Pancreas (tissue), 10 donors: ENCODE results near the gene ZCCHC14. TPM values are rescaled to one million over a fixed set of nuclear protein-coding genes. Genes with fewer than 3 reads are reported as not detected.

ENCODE experiments used
- ATAC-seq, 4 donors: fragments of 200-7000 bp; cut with Tn5 transposase; one replicate each; pipeline versions ENCODE4 v1.8.0 to v1.9.1; 2020; ENCODE audit warnings: mild to moderate bottlenecking in 4 of 4, moderate library complexity in 4 of 4
- DNase-seq, 6 donors: peaks; one replicate each; pipeline ENCODE4 v3.0.0-alpha.2; 2020
- FAIRE-seq: peaks from 2 replicates; lab custom pipeline; 2012; peaks lifted over from hg19 to GRCh38; lab: Jason Lieb, UNC
- H3K27ac ChIP-seq, 4 donors: fragments of 200-600 bp; sonication (generic); 1 replicate in 3 of 4; 2 replicates in 1 of 4; pipeline versions ENCODE4 v1.5.0 to v1.8.0; 2020
- H3K27me3 ChIP-seq, 4 donors: fragments of 200-600 bp; one replicate each; pipeline ENCODE4 v1.8.0; 2021
- H3K36me3 ChIP-seq, 3 donors: fragments of 200-600 bp; sonication (generic) in 1 of 3; one replicate each; pipeline versions ENCODE4 v1.5.0 to v1.8.0; 2020 to 2021
- H3K4me1 ChIP-seq, 3 donors: fragments of 200-600 bp; one replicate each; pipeline ENCODE4 v1.8.0; 2021
- H3K4me3 ChIP-seq, 4 donors: fragments of 200-600 bp; sonication (generic) in 2 of 4; one replicate each; pipeline versions ENCODE4 v1.5.0 to v1.8.0; 2020 to 2021
- H3K9me3 ChIP-seq, 4 donors: fragments of 200-600 bp; one replicate each; pipeline ENCODE4 v1.8.0; 2021
- WGBS, 2 donors: extraction: QIAGEN DNeasy Blood & Tissue Kit; methylation state at CpG; one replicate each; pipeline ENCODE4 v1.1.7; 2013; 5-methylcytosine and 5-hydroxymethylcytosine counted together
- intact Hi-C, 3 donors: fragments of 100-400 bp; cut with DNase I; formaldehyde crosslinking; loops; one replicate each; pipeline versions ENCODE4 v1.11.1 to v1.14.2; 2022
- polyA plus RNA-seq, 2 donors: library from polyadenylated mRNA; stranded (reverse); fragments of 200-250 nt; gene quantifications; one replicate each; pipeline ENCODE4 v1.2.3, GENCODE V29; 2013
- total RNA-seq, 6 donors: library from RNA; stranded (reverse); fragmentation: NEBNext Ultra II Directional in 4 of 6; extraction: Animal tissue kit (Norgen Biotek cat#: 25700) in 4 of 6; gene quantifications; one replicate each; pipeline versions ENCODE4 v1.2.1 to v1.2.4, GENCODE V29; 2021 to 2023
- TF ChIP-seq, protein P1 (sequence below), 4 donors: fragments of 200-600 bp; sonication (generic) in 3 of 4; IDR thresholded peaks; one replicate each; pipeline versions ENCODE4 v1.5.0 to v1.8.0; 2021; ENCODE audit warnings: antibody characterized with exemption in 4 of 4
- donor health status: healthy with polysubstance abuse.
- donor health status: DM: no; HTN: no; CAD: no; lungs with moderate emphysema.
- donor health status: DM: no; HTN: no; CAD: no.
- donor health status: control.
- donor health status: control.
- donor health status: Bipolar disorder and iron deficiency.
- donor health status: DM: yes; HTN: yes; CAD: no.
- donor health status: DM: no; HTN: no; CAD: no.
- donor health status: DM: no; HTN: no; CAD: no.
- donor health status: DM: yes; HTN: yes; CAD: no.

The ZCCHC14 gene
- total and polyA plus RNA-seq, 8 donors: 10.7 to 20.0 (median 12.8) TPM

DNA sequence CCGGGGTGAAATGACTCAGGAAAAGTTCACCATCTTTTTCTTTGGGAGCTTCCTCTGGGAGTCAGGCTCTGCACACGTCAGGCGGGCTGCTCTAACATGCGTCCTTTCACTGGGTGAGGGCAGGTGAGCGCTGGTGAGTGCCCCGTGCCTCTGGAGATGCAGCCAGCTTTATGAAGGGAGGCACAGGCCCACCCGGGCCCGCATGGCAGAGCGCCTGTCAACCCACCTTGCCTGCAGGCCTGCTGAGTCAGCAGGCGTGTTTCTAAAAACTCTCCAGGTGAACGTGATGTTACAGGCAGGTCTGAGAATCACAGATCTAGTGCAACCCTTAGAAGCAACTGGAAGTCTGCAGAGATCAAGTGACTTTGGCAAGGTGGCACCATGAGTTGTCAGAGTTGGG is 82.3 kb downstream of the ZCCHC14 start:
- TF ChIP-seq, protein P1, sequence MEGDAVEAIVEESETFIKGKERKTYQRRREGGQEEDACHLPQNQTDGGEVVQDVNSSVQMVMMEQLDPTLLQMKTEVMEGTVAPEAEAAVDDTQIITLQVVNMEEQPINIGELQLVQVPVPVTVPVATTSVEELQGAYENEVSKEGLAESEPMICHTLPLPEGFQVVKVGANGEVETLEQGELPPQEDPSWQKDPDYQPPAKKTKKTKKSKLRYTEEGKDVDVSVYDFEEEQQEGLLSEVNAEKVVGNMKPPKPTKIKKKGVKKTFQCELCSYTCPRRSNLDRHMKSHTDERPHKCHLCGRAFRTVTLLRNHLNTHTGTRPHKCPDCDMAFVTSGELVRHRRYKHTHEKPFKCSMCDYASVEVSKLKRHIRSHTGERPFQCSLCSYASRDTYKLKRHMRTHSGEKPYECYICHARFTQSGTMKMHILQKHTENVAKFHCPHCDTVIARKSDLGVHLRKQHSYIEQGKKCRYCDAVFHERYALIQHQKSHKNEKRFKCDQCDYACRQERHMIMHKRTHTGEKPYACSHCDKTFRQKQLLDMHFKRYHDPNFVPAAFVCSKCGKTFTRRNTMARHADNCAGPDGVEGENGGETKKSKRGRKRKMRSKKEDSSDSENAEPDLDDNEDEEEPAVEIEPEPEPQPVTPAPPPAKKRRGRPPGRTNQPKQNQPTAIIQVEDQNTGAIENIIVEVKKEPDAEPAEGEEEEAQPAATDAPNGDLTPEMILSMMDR (IDR thresholded peaks at IDR 0.05): no peak
- FAIRE-seq (no peak), DNase-seq (no peak), ATAC-seq (no peak)
- Histone ChIP-seq H3K4me3 (no peak overlapping the region), H3K9me3 (no peaks in the 10 kb centered on the region), H3K27me3 (no peaks in the 10 kb centered on the region), H3K36me3 (peaks cover 0 to 52% (median 10%) of the 10 kb centered on the region in 3 donors), H3K4me1 (no peaks in the 10 kb centered on the region), H3K27ac (no peak overlapping the region)
- WGBS, 2 donors: 90 to 95% methylated on average over 11 of the region's 11 CpGs
- intact Hi-C loops: loop anchor here in 1 of 3 donors (10.0 kb wide), 1 partner anchor 224 kb away; no protein-coding TSS in a partner anchor

DNA sequence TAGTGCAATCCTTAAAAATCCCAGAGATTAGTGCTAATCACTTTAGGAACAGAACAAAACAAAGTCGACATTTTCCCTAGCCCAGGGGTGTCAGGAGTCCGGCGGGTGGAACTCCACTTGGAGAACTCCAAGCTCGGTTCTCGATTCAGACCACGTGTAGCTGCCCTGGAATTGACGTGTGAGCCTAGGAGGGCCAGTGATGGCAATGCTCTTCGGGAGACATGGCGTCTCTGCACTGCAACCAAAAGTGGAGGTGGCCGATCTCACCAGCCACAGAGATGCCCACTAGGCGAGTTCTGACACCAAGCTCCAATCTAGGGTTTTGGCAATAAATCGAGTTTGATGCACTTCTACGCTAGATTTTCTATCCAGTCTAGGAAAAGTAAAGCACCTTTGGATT is 83.0 kb downstream of the ZCCHC14 start:
- H3K36me3 ChIP-seq: peaks cover 0 to 53% (median 18%) of the 10 kb centered on the region in 3 donors
- no peaks in the 10 kb centered on the region for H3K27me3 ChIP-seq
- TF ChIP-seq, protein P1 (IDR thresholded peaks at IDR 0.05): no peak
- no peak for FAIRE-seq
- no peaks in the 10 kb centered on the region for H3K4me1 ChIP-seq
- no peak overlapping the region for H3K4me3 ChIP-seq
- H3K27ac ChIP-seq: no peak overlapping the region
- ATAC-seq: no peak
- 92 to 94% methylated on average over 13 of the region's 13 CpGs for WGBS, 2 donors
- no peak for DNase-seq
- no peaks in the 10 kb centered on the region for H3K9me3 ChIP-seq
- intact Hi-C loops: loop anchor here in 1 of 3 donors (10.0 kb wide), 1 partner anchor 225 kb away; no protein-coding TSS in a partner anchor

DNA sequence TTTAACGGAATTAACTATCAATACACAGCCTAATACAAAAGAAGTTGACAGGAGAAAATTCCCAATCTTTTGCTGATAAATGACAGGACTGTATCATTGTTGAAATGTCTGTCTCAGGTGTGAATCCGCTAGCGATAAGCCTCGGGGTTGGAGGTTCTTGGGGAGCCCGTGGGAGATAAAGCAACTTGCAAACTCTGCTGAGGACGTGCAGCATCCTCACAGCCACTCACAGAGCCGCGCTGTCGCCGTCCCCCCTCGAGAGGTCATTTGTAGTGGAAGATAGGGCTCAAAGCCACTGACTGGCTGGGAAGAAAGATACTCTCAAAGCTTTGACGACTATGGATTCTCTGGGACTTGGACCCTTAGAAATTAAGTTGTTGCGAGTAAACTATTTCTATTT is 83.7 kb downstream of the ZCCHC14 start:
- no peaks in the 10 kb centered on the region for H3K9me3 ChIP-seq
- intact Hi-C loops: no loop called here
- no peak overlapping the region for H3K27ac ChIP-seq
- no peak for FAIRE-seq
- no peak overlapping the region for H3K4me3 ChIP-seq
- no peaks in the 10 kb centered on the region for H3K27me3 ChIP-seq
- TF ChIP-seq, protein P1 (IDR thresholded peaks at IDR 0.05): no peak
- no peak for ATAC-seq
- 86 to 89% methylated on average over 13 of the region's 13 CpGs for WGBS, 2 donors
- DNase-seq: no peak
- peaks cover 0 to 51% (median 18%) of the 10 kb centered on the region in 3 donors for H3K36me3 ChIP-seq
- no peaks in the 10 kb centered on the region for H3K4me1 ChIP-seq

DNA sequence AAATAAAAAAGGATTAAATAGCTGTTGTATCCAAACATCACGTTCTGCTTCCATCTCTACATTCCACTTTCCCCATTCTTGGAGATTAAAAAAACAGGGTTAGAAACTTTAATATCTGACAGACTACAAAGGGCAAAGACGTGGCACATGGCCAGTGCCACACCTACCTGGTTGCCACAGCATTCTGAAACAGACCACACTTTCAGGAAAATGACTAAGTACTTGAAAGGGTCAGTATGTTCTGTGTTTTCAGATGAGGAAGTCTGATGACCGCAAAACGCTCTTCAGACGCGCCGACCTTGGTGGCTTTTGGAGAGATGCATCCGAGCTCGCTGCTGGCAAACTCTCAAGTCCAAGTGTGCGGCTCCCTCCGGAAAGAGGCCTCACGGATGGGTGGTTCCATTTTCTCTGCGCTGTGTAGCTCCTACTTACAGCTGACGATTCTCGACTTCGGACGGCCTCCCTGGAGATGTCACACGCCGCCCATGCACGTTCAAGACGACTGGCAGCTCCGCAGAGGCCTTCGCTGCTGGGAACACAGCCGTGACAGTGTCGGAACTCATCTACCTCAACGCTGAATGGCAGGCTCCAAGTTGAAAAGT is 85.2 kb downstream of the ZCCHC14 start:
- H3K27me3 ChIP-seq: no peaks in the 10 kb centered on the region
- TF ChIP-seq, protein P1 (IDR thresholded peaks at IDR 0.05): no peak
- H3K36me3 ChIP-seq: peaks cover 0 to 58% (median 22%) of the 10 kb centered on the region in 3 donors
- WGBS, 2 donors: 86 to 87% methylated on average over 26 of the region's 26 CpGs
- no peak overlapping the region for H3K27ac ChIP-seq
- FAIRE-seq: no peak
- no peaks in the 10 kb centered on the region for H3K4me1 ChIP-seq
- H3K4me3 ChIP-seq: no peak overlapping the region
- ATAC-seq: peak in 3 of 4 donors; percentile 34 to 41 (median 40)
- intact Hi-C loops: no loop called here
- DNase-seq: no peak
- no peaks in the 10 kb centered on the region for H3K9me3 ChIP-seq

DNA sequence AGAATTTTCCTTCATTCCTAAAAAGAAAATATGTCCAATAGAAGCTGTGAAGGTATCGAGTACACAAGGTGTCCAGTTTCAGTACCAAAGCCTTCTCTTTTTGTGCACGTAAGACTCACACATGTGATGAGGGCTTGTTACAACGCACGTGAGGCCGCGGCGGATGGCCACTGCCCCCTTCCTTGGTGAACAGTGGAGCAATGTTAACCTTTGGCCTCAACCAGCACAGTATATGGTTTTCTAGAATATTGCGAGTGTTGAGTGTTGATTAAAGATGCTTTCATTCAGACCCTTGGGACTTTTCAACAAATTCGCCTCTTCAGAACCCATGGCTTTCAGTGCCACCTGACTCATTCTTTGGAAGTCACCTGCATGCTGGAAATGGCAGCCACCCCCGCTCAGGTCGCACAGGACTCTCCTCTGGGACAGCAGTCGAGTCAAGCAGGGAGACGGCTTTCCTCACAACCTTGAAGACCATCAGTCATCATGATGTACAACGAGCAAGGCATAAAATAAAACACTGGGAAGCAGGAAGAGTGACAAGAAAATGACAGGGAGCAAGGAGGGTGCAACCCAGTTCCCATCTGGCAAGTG is 86.2 kb downstream of the ZCCHC14 start:
- intact Hi-C loops: no loop called here
- FAIRE-seq: no peak
- H3K36me3 ChIP-seq: peaks cover 0 to 56% (median 23%) of the 10 kb centered on the region in 3 donors

More for the DNA sequence above, 86.2 kb downstream of the ZCCHC14 start:
- Histone ChIP-seq H3K27me3 (no peaks in the 10 kb centered on the region), H3K27ac (no peak overlapping the region), H3K4me1 (no peaks in the 10 kb centered on the region), H3K9me3 (no peaks in the 10 kb centered on the region), H3K4me3 (no peak overlapping the region)
- no peak for ATAC-seq
- TF ChIP-seq, protein P1 (IDR thresholded peaks at IDR 0.05): no peak
- WGBS, 2 donors: 92 to 93% methylated on average over 14 of the region's 14 CpGs
- no peak for DNase-seq
